ENCODE measurements around the gene ITGA2.

DNA sequence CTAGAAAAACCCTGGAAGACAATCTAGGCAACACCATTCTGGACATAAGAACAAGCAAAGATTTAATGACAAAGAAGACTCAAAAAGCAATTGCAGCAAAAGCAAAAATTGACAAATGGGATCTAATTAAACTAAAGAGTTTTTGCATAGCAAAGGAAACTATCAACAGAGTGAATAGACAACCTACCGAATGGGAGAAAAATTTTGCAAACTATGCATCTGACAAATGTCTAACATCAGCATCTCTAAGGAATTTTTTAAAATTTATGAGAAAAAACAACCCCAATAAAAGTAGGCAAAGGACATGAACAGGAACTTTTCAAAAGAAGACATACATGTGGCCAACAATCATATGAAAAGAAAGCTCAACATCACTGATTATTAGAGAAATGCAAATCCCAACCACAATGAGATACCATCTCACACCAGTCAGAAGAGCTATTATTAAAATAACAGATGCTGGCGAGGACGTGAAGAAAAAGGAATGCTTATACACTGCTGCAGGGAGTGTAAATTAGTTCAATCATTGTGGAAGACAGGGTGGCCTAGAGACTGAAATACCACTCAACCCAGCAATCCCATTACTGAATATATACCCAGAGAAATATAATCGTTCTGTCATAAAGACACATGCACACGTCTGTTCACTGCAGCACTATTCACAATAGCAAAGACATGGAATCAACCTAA lies 116.6 kb downstream of the ITGA2 start:
- TF ChIP-seq, protein P1, sequence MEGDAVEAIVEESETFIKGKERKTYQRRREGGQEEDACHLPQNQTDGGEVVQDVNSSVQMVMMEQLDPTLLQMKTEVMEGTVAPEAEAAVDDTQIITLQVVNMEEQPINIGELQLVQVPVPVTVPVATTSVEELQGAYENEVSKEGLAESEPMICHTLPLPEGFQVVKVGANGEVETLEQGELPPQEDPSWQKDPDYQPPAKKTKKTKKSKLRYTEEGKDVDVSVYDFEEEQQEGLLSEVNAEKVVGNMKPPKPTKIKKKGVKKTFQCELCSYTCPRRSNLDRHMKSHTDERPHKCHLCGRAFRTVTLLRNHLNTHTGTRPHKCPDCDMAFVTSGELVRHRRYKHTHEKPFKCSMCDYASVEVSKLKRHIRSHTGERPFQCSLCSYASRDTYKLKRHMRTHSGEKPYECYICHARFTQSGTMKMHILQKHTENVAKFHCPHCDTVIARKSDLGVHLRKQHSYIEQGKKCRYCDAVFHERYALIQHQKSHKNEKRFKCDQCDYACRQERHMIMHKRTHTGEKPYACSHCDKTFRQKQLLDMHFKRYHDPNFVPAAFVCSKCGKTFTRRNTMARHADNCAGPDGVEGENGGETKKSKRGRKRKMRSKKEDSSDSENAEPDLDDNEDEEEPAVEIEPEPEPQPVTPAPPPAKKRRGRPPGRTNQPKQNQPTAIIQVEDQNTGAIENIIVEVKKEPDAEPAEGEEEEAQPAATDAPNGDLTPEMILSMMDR (IDR thresholded peaks at IDR 0.05) = no peak
- TF ChIP-seq POLR2A (IDR thresholded peaks at IDR 0.05) = no peak

Measured in thyroid gland (tissue), 4 donors.